HepG2 (cell line): ENCODE data around the gene EPS8L3. TPM values are rescaled to one million over a fixed set of nuclear protein-coding genes. Genes with fewer than 3 reads are reported as not detected.

Experiments used
- ATAC-seq: fragments of 200-7000 bp; cut with Tn5 transposase; 3 replicates; pipeline ENCODE4 v1.9.1; 2020; ENCODE audit warnings: mild to moderate bottlenecking, moderate library complexity
- BruUV-seq: library from RNA; stranded (reverse); fragments of 400-500 nt; replicated peaks from 2 replicates; lab custom pipeline; 2021; lab: Mats Ljungman, UMichigan
- CTCF ChIA-PET: fragments of 300-600 bp; formaldehyde crosslinking; extraction: SDS; loops from one replicate; lab custom pipeline; 2021; ENCODE audit warnings: low total read pairs, inconsistent platforms, low intra/inter-chr PET ratio; lab: Yijun Ruan, JAX
- POLR2A ChIA-PET: fragments of 350-600 bp; sonication (Branson Sonifier 250); formaldehyde crosslinking; loops from one replicate; lab custom pipeline; 2020; ENCODE audit warnings: antibody characterized with exemption, inconsistent platforms; lab: Yijun Ruan, JAX
- DNase-seq: peaks from one replicate; pipeline ENCODE4 v3.0.0-alpha.2; 2015; ENCODE audit warnings: low spot score
- FAIRE-seq: peaks from 3 replicates; lab custom pipeline; 2011; peaks lifted over from hg19 to GRCh38; lab: Jason Lieb, UNC
- H2AFZ ChIP-seq: one replicate; pipeline ENCODE4 v1.6.1; 2011; ENCODE audit warnings: low read length, inconsistent platforms
- H3K27ac ChIP-seq: fragments of 300-600 bp; 3 replicates; pipeline ENCODE4 v1.8.0; 2011; ENCODE audit warnings: mixed run types, mild to moderate bottlenecking, mixed read lengths, low read length, inconsistent platforms; ENCODE audit not compliant: insufficient read depth; ENCODE audit errors: extremely low read length
- H3K27me3 ChIP-seq, 2 experiments: fragments of 200-600 bp in 1 of 2; 2 replicates in 1 of 2; 3 replicates in 1 of 2; pipeline versions ENCODE4 v1.6.0 to v1.8.0; 2011; ENCODE audit warnings: low read length in 2 of 2, mild to moderate bottlenecking in 2 of 2, moderate library complexity in 2 of 2, inconsistent platforms in 1 of 2; ENCODE audit not compliant: insufficient read depth in 2 of 2, control insufficient read depth in 1 of 2
- H3K36me3 ChIP-seq, 2 experiments: fragments of 200-600 bp in 1 of 2; replicated peaks in 1 of 2; 2 replicates in 1 of 2; 3 replicates in 1 of 2; pipeline versions ENCODE4 v1.5.1 to v1.8.0; 2011; ENCODE audit warnings: low read length in 2 of 2, inconsistent platforms in 1 of 2; ENCODE audit not compliant: insufficient read depth in 2 of 2, control insufficient read depth in 1 of 2
- H3K4me1 ChIP-seq: 2 replicates; pipeline ENCODE4 v1.5.1; 2012; ENCODE audit warnings: low read length, inconsistent platforms; ENCODE audit not compliant: insufficient read depth
- H3K4me2 ChIP-seq: 2 replicates; pipeline ENCODE4 v1.6.0; 2011; ENCODE audit warnings: low read depth, low read length, inconsistent platforms
- H3K4me3 ChIP-seq, 3 experiments: fragments of 200-600 bp in 1 of 3; sonication (generic), shearing (Covaris generic) in 1 of 3; replicated peaks in 1 of 3; 2 replicates each; pipeline ENCODE4 v1.5.1; 2011 to 2016; ENCODE audit warnings: low read length in 3 of 3, inconsistent platforms in 2 of 3, low read depth in 2 of 3, mild to moderate bottlenecking in 2 of 3, control low read depth in 1 of 3, mixed read lengths in 1 of 3; ENCODE audit not compliant: insufficient read depth in 1 of 3
- H3K79me2 ChIP-seq: one replicate; pipeline ENCODE4 v1.6.1; 2011; ENCODE audit warnings: low read length, inconsistent platforms; ENCODE audit not compliant: insufficient read depth
- H3K9ac ChIP-seq: 2 replicates; pipeline ENCODE4 v1.6.0; 2011; ENCODE audit warnings: mild to moderate bottlenecking, low read depth, low read length, inconsistent platforms; ENCODE audit not compliant: insufficient read depth
- H3K9me3 ChIP-seq: 2 replicates; pipeline ENCODE4 v1.5.1; 2012; ENCODE audit warnings: mild to moderate bottlenecking, low read length
- H4K20me1 ChIP-seq: 2 replicates; pipeline ENCODE4 v1.6.0; 2011; ENCODE audit warnings: inconsistent platforms, mild to moderate bottlenecking, low read length, moderate library complexity; ENCODE audit not compliant: insufficient read depth
- ARID2 ChIP-seq: sonication (generic); formaldehyde crosslinking; IDR thresholded peaks from 2 replicates; pipeline ENCODE4 v1.8.1; 2022; ENCODE audit warnings: mild to moderate bottlenecking, missing genetic modification reagents, borderline replicate concordance
- GABPA ChIP-seq, 2 experiments: IDR thresholded peaks; 2 replicates each; pipeline ENCODE4 v1.6.1; 2011 to 2016; ENCODE audit warnings: low read depth in 2 of 2, low read length in 1 of 2, missing biosample characterization in 1 of 2, missing genetic modification characterization in 1 of 2
- LBX2 ChIP-seq: sonication (generic); formaldehyde crosslinking; IDR thresholded peaks from 2 replicates; pipeline ENCODE4 v1.5.0; 2020; ENCODE audit warnings: missing genetic modification reagents, mild to moderate bottlenecking, borderline replicate concordance
- TOE1 ChIP-seq: sonication (generic); formaldehyde crosslinking; IDR thresholded peaks from 2 replicates; pipeline ENCODE4 v1.4.0; 2020; ENCODE audit warnings: mild to moderate bottlenecking, missing genetic modification reagents
- ZBTB46 ChIP-seq: sonication (generic); formaldehyde crosslinking; IDR thresholded peaks from 2 replicates; pipeline ENCODE4 v1.4.0; 2020; ENCODE audit warnings: mild to moderate bottlenecking, missing genetic modification reagents, borderline replicate concordance
- ZHX2 ChIP-seq, 2 experiments: sonication (generic) in 1 of 2; formaldehyde crosslinking in 1 of 2; IDR thresholded peaks; 2 replicates each; pipeline versions ENCODE4 v1.6.1 to v1.9.0; 2014 to 2022; ENCODE audit warnings: antibody characterized with exemption in 1 of 2, borderline replicate concordance in 1 of 2, inconsistent platforms in 1 of 2, low read depth in 1 of 2, missing genetic modification reagents in 1 of 2
- ZNF335 ChIP-seq: sonication (generic); formaldehyde crosslinking; IDR thresholded peaks from 2 replicates; pipeline ENCODE4 v1.4.0; 2020; ENCODE audit warnings: missing genetic modification reagents
- ZNF776 ChIP-seq: sonication (generic); formaldehyde crosslinking; IDR thresholded peaks from 2 replicates; pipeline ENCODE4 v1.4.0; 2020; ENCODE audit warnings: mild to moderate bottlenecking, missing genetic modification reagents
- ZSCAN22 ChIP-seq: sonication (generic); formaldehyde crosslinking; IDR thresholded peaks from 2 replicates; pipeline ENCODE4 v1.4.0; 2020; ENCODE audit warnings: mild to moderate bottlenecking, missing genetic modification reagents
- WGBS: methylation state at CpG from one replicate; pipeline ENCODE4 v1.1.6; 2017; ENCODE audit warnings: low lambda C conversion rate; 5-methylcytosine and 5-hydroxymethylcytosine counted together
- in situ Hi-C: cut with HindIII; loops from 2 replicates; pipeline ENCODE4 v1.10.0; 2017; ENCODE audit warnings: low pct_unique_long_range_greater_than_20kb; ENCODE audit not compliant: extremely low pct_ligation_motif_present
- intact Hi-C: fragments of 100-400 bp; cut with micrococcal nuclease; formaldehyde crosslinking; loops from one replicate; pipeline ENCODE4 v1.10.0; 2022; ENCODE audit not compliant: unreplicated experiment
- polyA plus RNA-seq, 8 experiments: library from polyadenylated mRNA; depleted of rRNA in 3 of 8; stranded (reverse) in 7 of 8; unstranded in 1 of 8; fragments of >200 nt; fragmentation: Illumina TruSeq in 4 of 8; extraction: Trizol in 4 of 8; gene quantifications; 2 replicates each; pipeline versions ENCODE4 v1.2.1 to v1.2.3, GENCODE V29; 2011 to 2016; ENCODE audit warnings: low read depth in 4 of 8, missing spikeins in 1 of 8, mixed read lengths in 1 of 8; ENCODE audit not compliant: insufficient read depth in 1 of 8
- total RNA-seq, 5 experiments: library from RNA; depleted of rRNA; stranded (reverse); fragments of >200 nt; fragmentation: Illumina TruSeq; extraction: Trizol; gene quantifications; 2 replicates each; pipeline ENCODE4 v1.2.3, GENCODE V29; 2016; ENCODE audit warnings: low read depth in 1 of 5

EPS8L3 gene
- total and polyA plus RNA-seq, 2 of the 13 experiments (the other 11 are each of a cell fraction or from before 2014, with no cell fraction given) = 18.2 to 106 TPM

- no peak for TF ChIP-seq ZHX2 (IDR thresholded peaks at IDR 0.05; ENCODE audit: low read depth)
- no peak for TF ChIP-seq ZHX2 (CRISPR knock-in tag; IDR thresholded peaks at IDR 0.05; ENCODE audit: borderline replicate concordance)
- TF ChIP-seq LBX2 = no peak
Observed at GRCh38 chr1:109805486-109806165, 41.9 kb upstream of the EPS8L3 start (continued).

GRCh38 chr1:109804660-109805059, 40.9 kb upstream of the EPS8L3 start:
- FAIRE-seq = no peak
- Histone ChIP-seq H3K4me1 (no peaks in the 10 kb centered on the region), H3K27ac (no peak overlapping the region), H3K9ac (no peak overlapping the region), H3K36me3 (no peaks in the 10 kb centered on the region), H2AFZ (no peak overlapping the region), H3K79me2 (no peaks in the 10 kb centered on the region), H3K9me3 (no peaks in the 10 kb centered on the region), H4K20me1 (no peaks in the 10 kb centered on the region), H3K27me3 (peaks cover 4 to 6% of the 10 kb centered on the region in 2 experiments; a peak in 2 of 5 replicates), H3K4me2 (no peak overlapping the region), H3K4me3 (no peak overlapping the region)
- no peak for DNase-seq
- CTCF ChIA-PET = no interaction called here
- ATAC-seq = no peak
- in situ Hi-C loops = no loop called here
- WGBS = 52% methylated on average over 4 of the region's 4 CpGs
- no TSS peak for BruUV-seq
- intact Hi-C loops = no loop called here
- POLR2A ChIA-PET = no interaction called here
- TF ChIP-seq GABPA (IDR thresholded peaks at IDR 0.05; ENCODE audit: low read depth, low read length) = no peak
- TF ChIP-seq GABPA (CRISPR knock-in tag; IDR thresholded peaks at IDR 0.05; ENCODE audit: low read depth) = no peak
- no peak for TF ChIP-seq ZBTB46
- no peak for TF ChIP-seq ZNF335 (CRISPR knock-in tag)
- TF ChIP-seq ZNF776 (CRISPR knock-in tag) = no peak
- TF ChIP-seq ZSCAN22 (CRISPR knock-in tag) = no peak
- no peak for TF ChIP-seq ARID2 (CRISPR knock-in tag)
- TF ChIP-seq TOE1 (CRISPR knock-in tag) = no peak
